Cardiac muscle cell (in vitro differentiated cells and primary cell): ENCODE data around the gene ANXA1. TPM values are rescaled to one million over a fixed set of nuclear protein-coding genes. Genes with fewer than 3 reads are reported as not detected.

Source experiments
- DNase-seq, 2 donors: peaks; one replicate each; pipeline versions ENCODE4 v3.0.0 to v3.0.0-alpha.2; 2010 to 2017; ENCODE audit warnings: low read depth in 1 of 2, low spot score in 1 of 2
- H3K27ac ChIP-seq: fragments of 200-600 bp; sonication (generic); 2 replicates; pipeline ENCODE4 v1.5.1; 2016
- H3K27me3 ChIP-seq: fragments of 200-600 bp; sonication (generic); 2 replicates; pipeline ENCODE4 v1.6.0; 2016; ENCODE audit warnings: control low read depth
- H3K36me3 ChIP-seq: fragments of 200-600 bp; sonication (generic); 2 replicates; pipeline ENCODE4 v1.5.1; 2016; ENCODE audit warnings: control low read depth
- H3K4me1 ChIP-seq: fragments of 200-600 bp; sonication (generic); 2 replicates; pipeline ENCODE4 v1.8.1; 2017; ENCODE audit warnings: low read depth, mild to moderate bottlenecking, mixed run types
- H3K4me3 ChIP-seq: fragments of 200-600 bp; sonication (generic); 2 replicates; pipeline ENCODE4 v1.5.1; 2016; ENCODE audit warnings: mild to moderate bottlenecking
- H3K9me3 ChIP-seq: fragments of 200-600 bp; sonication (generic); 2 replicates; pipeline ENCODE4 v1.5.1; 2017; ENCODE audit warnings: low read depth, mild to moderate bottlenecking, control low read depth
- polyA plus RNA-seq: library from polyadenylated mRNA; unstranded; fragments of >200 nt; fragmentation: Nextera tagmentation; extraction: Ambion mirVana; gene quantifications from 2 replicates; pipeline ENCODE4 v1.2.1, GENCODE V29; 2016
- total RNA-seq: library from RNA; depleted of rRNA; stranded (reverse); fragments of >200 nt; gene quantifications from 2 replicates; pipeline ENCODE4 v1.2.3, GENCODE V29; 2016
- TF ChIP-seq, protein P1 (sequence below): IDR thresholded peaks from 2 replicates; pipeline ENCODE4 v1.5.1; 2012; ENCODE audit warnings: low read depth, mild to moderate bottlenecking, low read length

Gene ANXA1
- total and polyA plus RNA-seq, 2 experiments from 2014 or later, result 1.2 to 13.7 TPM

DNA sequence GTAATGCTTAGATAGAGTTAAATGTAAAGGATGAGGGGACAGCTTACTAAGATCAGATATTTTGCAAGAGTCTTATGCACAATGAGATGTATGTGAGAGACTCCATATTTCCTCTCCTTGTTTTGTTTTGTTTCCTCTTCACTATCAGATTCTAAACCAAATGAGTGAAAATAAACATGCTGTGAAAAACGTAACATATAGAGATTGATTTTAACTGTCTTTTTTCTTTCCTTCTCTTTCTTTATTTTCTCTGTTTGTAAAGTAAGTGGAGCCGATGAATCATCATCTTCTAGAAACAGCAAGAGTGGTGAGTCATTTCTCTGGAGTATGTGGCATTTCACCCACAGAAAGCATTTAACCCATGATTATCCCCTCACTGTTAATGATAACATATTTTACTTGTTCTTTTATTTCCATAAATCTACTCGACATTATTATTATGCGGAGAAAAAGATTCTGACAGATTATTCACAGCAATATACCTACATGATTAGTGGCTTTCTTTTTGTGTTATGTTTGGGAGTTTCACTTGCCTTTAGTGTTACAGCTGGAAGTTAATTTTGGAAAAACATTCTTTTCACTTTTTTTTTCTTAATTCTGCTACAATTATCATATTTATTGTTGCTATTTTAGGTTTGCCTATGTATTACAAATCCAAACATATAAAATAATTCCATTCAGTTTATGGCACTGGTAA lies 2.1 kb upstream of the ANXA1 start:
- no peaks in the 10 kb centered on the region for H3K36me3 ChIP-seq
- H3K27ac ChIP-seq, result no peak overlapping the region
- TF ChIP-seq, protein P1, sequence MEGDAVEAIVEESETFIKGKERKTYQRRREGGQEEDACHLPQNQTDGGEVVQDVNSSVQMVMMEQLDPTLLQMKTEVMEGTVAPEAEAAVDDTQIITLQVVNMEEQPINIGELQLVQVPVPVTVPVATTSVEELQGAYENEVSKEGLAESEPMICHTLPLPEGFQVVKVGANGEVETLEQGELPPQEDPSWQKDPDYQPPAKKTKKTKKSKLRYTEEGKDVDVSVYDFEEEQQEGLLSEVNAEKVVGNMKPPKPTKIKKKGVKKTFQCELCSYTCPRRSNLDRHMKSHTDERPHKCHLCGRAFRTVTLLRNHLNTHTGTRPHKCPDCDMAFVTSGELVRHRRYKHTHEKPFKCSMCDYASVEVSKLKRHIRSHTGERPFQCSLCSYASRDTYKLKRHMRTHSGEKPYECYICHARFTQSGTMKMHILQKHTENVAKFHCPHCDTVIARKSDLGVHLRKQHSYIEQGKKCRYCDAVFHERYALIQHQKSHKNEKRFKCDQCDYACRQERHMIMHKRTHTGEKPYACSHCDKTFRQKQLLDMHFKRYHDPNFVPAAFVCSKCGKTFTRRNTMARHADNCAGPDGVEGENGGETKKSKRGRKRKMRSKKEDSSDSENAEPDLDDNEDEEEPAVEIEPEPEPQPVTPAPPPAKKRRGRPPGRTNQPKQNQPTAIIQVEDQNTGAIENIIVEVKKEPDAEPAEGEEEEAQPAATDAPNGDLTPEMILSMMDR, result no peak
- no peaks in the 10 kb centered on the region for H3K9me3 ChIP-seq
- H3K4me1 ChIP-seq, result peaks cover 10% of the 10 kb centered on the region
- no peaks in the 10 kb centered on the region for H3K27me3 ChIP-seq
- DNase-seq, result peak in 1 of 2 donors; percentile 85
- H3K4me3 ChIP-seq, result no peak overlapping the region

DNA sequence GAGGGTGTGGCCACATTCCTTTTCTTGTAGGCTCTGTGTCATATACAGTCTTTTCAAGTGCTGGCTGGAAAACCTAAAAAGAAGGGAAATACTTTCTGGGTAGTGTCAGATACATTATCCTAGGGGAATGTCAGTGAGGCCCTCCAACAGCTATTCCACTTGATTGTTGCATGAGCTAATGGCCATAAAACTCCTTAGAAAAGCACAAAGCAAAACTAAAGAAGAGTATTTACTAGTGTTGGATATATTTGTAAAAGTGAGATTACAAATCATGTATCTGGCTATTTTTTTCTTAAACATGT lies 829 bp downstream of the ANXA1 start:
- Histone ChIP-seq H3K27me3 (no peaks in the 10 kb centered on the region), H3K27ac (no peak overlapping the region), H3K4me3 (no peak overlapping the region), H3K9me3 (no peaks in the 10 kb centered on the region), H3K36me3 (no peaks in the 10 kb centered on the region), H3K4me1 (peaks cover 10% of the 10 kb centered on the region)
- DNase-seq, result peak; percentile 10 to 65
- TF ChIP-seq, protein P1, result no peak

DNA sequence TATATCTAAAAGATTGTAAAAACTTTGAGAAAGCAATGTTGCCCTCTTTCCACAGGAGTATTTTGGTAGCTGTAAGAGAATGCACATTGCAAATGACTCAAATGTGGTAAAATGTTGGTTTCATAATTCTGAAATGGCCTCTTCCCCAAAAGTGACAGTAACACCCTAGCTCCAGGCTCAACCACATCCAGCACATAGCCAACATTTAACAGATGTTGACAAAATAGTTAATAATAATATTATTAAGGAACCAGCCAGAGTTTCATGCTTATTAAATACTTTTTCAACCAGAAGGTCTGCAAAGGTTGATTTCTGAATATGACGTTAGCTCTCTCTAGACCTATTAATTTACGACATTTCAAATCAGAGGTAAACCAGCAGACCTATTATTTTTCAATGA lies 1.3 kb downstream of the ANXA1 start:
- Histone ChIP-seq H3K36me3 (no peaks in the 10 kb centered on the region), H3K27me3 (no peaks in the 10 kb centered on the region), H3K9me3 (no peaks in the 10 kb centered on the region), H3K4me3 (no peak overlapping the region), H3K27ac (no peak overlapping the region), H3K4me1 (peaks cover 10% of the 10 kb centered on the region)
- TF ChIP-seq, protein P1, result no peak
- peak in 1 of 2 donors; percentile 51 for DNase-seq

DNA sequence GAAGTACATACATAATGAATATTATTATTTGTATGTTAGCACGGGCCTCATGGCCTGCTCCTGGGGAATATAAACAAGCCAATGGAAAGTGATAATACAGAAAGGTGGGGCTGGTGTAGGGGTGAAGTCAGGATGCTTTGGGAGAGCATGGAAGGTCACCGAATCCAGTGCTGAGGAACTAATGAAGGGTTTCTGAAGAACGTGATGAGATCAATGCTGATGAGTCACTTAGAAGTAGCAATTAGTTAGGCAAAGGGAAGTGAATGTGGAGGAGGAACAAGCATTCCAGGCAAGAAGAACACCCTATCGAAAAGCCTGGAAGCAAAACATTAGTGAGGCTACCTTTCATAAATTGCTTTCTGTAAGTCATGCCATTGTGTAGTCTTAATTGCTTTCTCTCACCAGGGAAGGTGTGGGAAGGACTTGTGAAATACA lies 2.1 kb downstream of the ANXA1 start:
- Histone ChIP-seq H3K9me3 (no peaks in the 10 kb centered on the region), H3K36me3 (no peaks in the 10 kb centered on the region), H3K27ac (no peak overlapping the region), H3K27me3 (no peaks in the 10 kb centered on the region), H3K4me3 (no peak overlapping the region), H3K4me1 (peaks cover 4% of the 10 kb centered on the region)
- peak in 1 of 2 donors; percentile 57 for DNase-seq
- TF ChIP-seq, protein P1, result no peak

DNA sequence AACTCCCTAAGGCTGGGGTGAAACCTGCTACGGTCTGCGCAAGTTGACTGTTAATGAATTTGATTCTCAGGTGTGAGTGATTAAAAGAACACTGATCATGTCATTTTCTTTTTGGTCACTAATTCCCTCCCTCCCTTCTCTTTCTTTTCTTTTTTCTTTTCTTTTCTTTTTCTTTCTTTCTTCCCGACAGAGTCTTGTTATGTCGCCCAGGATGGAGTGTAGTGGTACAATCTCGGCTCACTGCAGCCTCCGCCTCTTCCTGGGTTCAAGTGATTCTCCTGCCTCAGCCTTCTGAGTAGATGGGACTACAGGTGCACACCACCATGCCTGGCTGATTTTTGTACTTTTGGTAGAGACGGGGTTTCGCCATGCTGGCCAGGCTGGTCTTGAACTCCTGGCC lies 2.6 kb downstream of the ANXA1 start:
- no peak overlapping the region for H3K27ac ChIP-seq
- H3K9me3 ChIP-seq, result no peaks in the 10 kb centered on the region
- TF ChIP-seq, protein P1, result no peak
- H3K4me1 ChIP-seq, result peaks cover 4% of the 10 kb centered on the region
- H3K4me3 ChIP-seq, result no peak overlapping the region
- no peak for DNase-seq
- no peaks in the 10 kb centered on the region for H3K36me3 ChIP-seq
- no peaks in the 10 kb centered on the region for H3K27me3 ChIP-seq
